Endothelial cell of umbilical vein (primary cell): ENCODE measurements around the gene CACNA1E. TPM values are rescaled to one million over a fixed set of nuclear protein-coding genes. Genes with fewer than 3 reads are reported as not detected.

Experiments
- BruUV-seq: library from RNA; stranded (reverse); fragments of 400-500 nt; replicated peaks from 2 replicates; lab custom pipeline; 2021; lab: Mats Ljungman, UMichigan
- CTCF ChIA-PET: fragments of 300-600, 350-600 bp; sonication (Branson Sonifier 250); formaldehyde crosslinking; loops from one replicate; lab custom pipeline; 2021; ENCODE audit warnings: antibody characterized with exemption, inconsistent platforms; lab: Charles Lee
- POLR2A ChIA-PET: fragments of 300-600, 350-600 bp; sonication (Branson Sonifier 250); formaldehyde crosslinking; loops from one replicate; lab custom pipeline; 2021; ENCODE audit warnings: antibody characterized with exemption, inconsistent platforms; lab: Charles Lee
- DNase-seq: peaks from one replicate; pipeline ENCODE4 v3.0.0-alpha.2; 2011; ENCODE audit warnings: low read depth, low spot score
- FAIRE-seq: peaks from 2 replicates; lab custom pipeline; 2011; peaks lifted over from hg19 to GRCh38; lab: Jason Lieb, UNC
- H2AFZ ChIP-seq: 2 replicates; pipeline ENCODE4 v1.6.0; 2012; ENCODE audit warnings: low read depth, low read length, control low read depth, inconsistent platforms
- H3K27ac ChIP-seq: 2 replicates; pipeline ENCODE4 v1.5.1; 2011; ENCODE audit warnings: low read depth, mild to moderate bottlenecking, control low read depth, low read length, moderate library complexity; ENCODE audit not compliant: insufficient read depth
- H3K27me3 ChIP-seq, 2 experiments: 2 replicates each; pipeline versions ENCODE4 v1.6.0 to v1.6.1; 2011; ENCODE audit warnings: low read length in 2 of 2, mixed read lengths in 1 of 2; ENCODE audit not compliant: control insufficient read depth in 2 of 2, insufficient read depth in 2 of 2
- H3K36me3 ChIP-seq, 2 experiments: 2 replicates in 1 of 2; 3 replicates in 1 of 2; pipeline ENCODE4 v1.5.1; 2011; ENCODE audit warnings: low read length in 2 of 2, mild to moderate bottlenecking in 1 of 2, moderate library complexity in 1 of 2; ENCODE audit not compliant: control insufficient read depth in 2 of 2, insufficient read depth in 2 of 2; ENCODE audit errors: extremely low read depth in 1 of 2
- H3K4me1 ChIP-seq: 3 replicates; pipeline ENCODE4 v1.5.1; 2011; ENCODE audit warnings: mild to moderate bottlenecking, low read length; ENCODE audit not compliant: control insufficient read depth, insufficient read depth; ENCODE audit errors: extremely low read depth
- H3K4me2 ChIP-seq: 2 replicates; pipeline ENCODE4 v1.6.1; 2011; ENCODE audit warnings: low read length, control low read depth, mixed read lengths; ENCODE audit not compliant: insufficient read depth
- H3K4me3 ChIP-seq, 3 experiments: fragments of 200-600 bp in 1 of 3; sonication (generic), shearing (Covaris generic) in 1 of 3; replicated peaks in 1 of 3; 2 replicates each; pipeline ENCODE4 v1.5.1; 2011 to 2016; ENCODE audit warnings: control low read depth in 3 of 3, low read length in 3 of 3, mild to moderate bottlenecking in 2 of 3, inconsistent platforms in 1 of 3, low read depth in 1 of 3, moderate library complexity in 1 of 3; ENCODE audit not compliant: insufficient read depth in 1 of 3
- H3K79me2 ChIP-seq: 2 replicates; pipeline ENCODE4 v1.6.0; 2012; ENCODE audit warnings: low read length, inconsistent platforms; ENCODE audit not compliant: control insufficient read depth, insufficient read depth
- H3K9ac ChIP-seq: replicated peaks from 2 replicates; pipeline ENCODE3; 2011; ENCODE audit warnings: low read length, control low read depth; ENCODE audit not compliant: insufficient read depth; ENCODE audit errors: extremely low read depth
- H3K9me1 ChIP-seq: replicated peaks from 3 replicates; pipeline ENCODE4 v1.6.0; 2011; ENCODE audit warnings: mild to moderate bottlenecking, low read length; ENCODE audit not compliant: control insufficient read depth, insufficient read depth; ENCODE audit errors: extremely low read depth
- H3K9me3 ChIP-seq: replicated peaks from 2 replicates; pipeline ENCODE4 v1.5.1; 2012; ENCODE audit warnings: low read length, inconsistent platforms; ENCODE audit not compliant: control insufficient read depth, insufficient read depth
- H4K20me1 ChIP-seq: replicated peaks from 2 replicates; pipeline ENCODE3; 2011; ENCODE audit warnings: mild to moderate bottlenecking, low read length; ENCODE audit not compliant: control insufficient read depth, insufficient read depth; ENCODE audit errors: extremely low read depth
- CTCF ChIP-seq, 2 donors: IDR thresholded peaks; 1 replicate in 1 of 2; 2 replicates in 1 of 2; pipeline ENCODE4 v1.5.1; 2011; ENCODE audit warnings: low read length in 2 of 2, mild to moderate bottlenecking in 2 of 2, moderate library complexity in 2 of 2, control low read depth in 1 of 2, inconsistent platforms in 1 of 2, low read depth in 1 of 2; ENCODE audit not compliant: insufficient read depth in 1 of 2; ENCODE audit errors: extremely low read depth in 1 of 2
- EZH2 ChIP-seq: IDR thresholded peaks from 2 replicates; pipeline ENCODE4 v1.6.1; 2012; ENCODE audit warnings: borderline replicate concordance, low read depth, mild to moderate bottlenecking, moderate library complexity, low read length, inconsistent platforms; ENCODE audit not compliant: severe bottlenecking
- FOS ChIP-seq: IDR thresholded peaks from 2 replicates; pipeline ENCODE4 v1.6.1; 2011; ENCODE audit warnings: mild to moderate bottlenecking, low read length, moderate library complexity, borderline replicate concordance; ENCODE audit not compliant: insufficient read depth
- GATA2 ChIP-seq: IDR thresholded peaks from 2 replicates; pipeline ENCODE4 v1.7.0; 2011; ENCODE audit warnings: low read depth, mild to moderate bottlenecking, moderate library complexity, mixed read lengths, low read length; ENCODE audit not compliant: insufficient read length, insufficient read depth
- JUN ChIP-seq: IDR thresholded peaks from 2 replicates; pipeline ENCODE4 v1.6.1; 2011; ENCODE audit warnings: borderline replicate concordance, low read depth; ENCODE audit not compliant: insufficient read length, insufficient read depth
- MYC ChIP-seq: IDR thresholded peaks from one replicate; pipeline ENCODE4 v1.6.1; 2011; ENCODE audit warnings: mild to moderate bottlenecking, low read depth, low read length
- POLR2A ChIP-seq: IDR thresholded peaks from 2 replicates; pipeline ENCODE4 v1.6.1; 2012; ENCODE audit warnings: low read depth, mild to moderate bottlenecking, control low read depth, low read length
- POLR2AphosphoS5 ChIP-seq: IDR thresholded peaks from 2 replicates; pipeline ENCODE4 v1.6.1; 2012; ENCODE audit warnings: low read depth, mild to moderate bottlenecking, control low read depth, low read length, moderate library complexity; ENCODE audit not compliant: insufficient read depth
- dilution Hi-C: fragments of 300-500 bp; cut with MboI; formaldehyde crosslinking; loops from one replicate; pipeline ENCODE4 v1.15.0; 2019; ENCODE audit warnings: low sequenced_read_pairs; ENCODE audit not compliant: extremely low pct_ligation_motif_present
- intact Hi-C: fragments of 100-400 bp; cut with micrococcal nuclease; formaldehyde crosslinking; loops from one replicate; pipeline ENCODE4 v1.10.0; 2022
- polyA plus RNA-seq, 4 experiments: library from polyadenylated mRNA; depleted of rRNA in 3 of 4; stranded (reverse) in 3 of 4; unstranded in 1 of 4; fragments of >200 nt; gene quantifications; 2 replicates each; pipeline versions ENCODE4 v1.2.1 to v1.2.3, GENCODE V29; 2011 to 2012; ENCODE audit warnings: missing spikeins in 1 of 4
- total RNA-seq: library from RNA; stranded (reverse); gene quantifications from 2 replicates; pipeline ENCODE4 v1.2.3, GENCODE V29; 2021
- TF ChIP-seq, protein P1 (sequence below): IDR thresholded peaks from 2 replicates; pipeline ENCODE4 v1.6.1; 2011; ENCODE audit not compliant: insufficient read depth, insufficient read length

CACNA1E gene
- total and polyA plus RNA-seq, 2 donors (not counting 3 experiments of a cell fraction or from before 2014, with no cell fraction given), result not detected

DNA sequence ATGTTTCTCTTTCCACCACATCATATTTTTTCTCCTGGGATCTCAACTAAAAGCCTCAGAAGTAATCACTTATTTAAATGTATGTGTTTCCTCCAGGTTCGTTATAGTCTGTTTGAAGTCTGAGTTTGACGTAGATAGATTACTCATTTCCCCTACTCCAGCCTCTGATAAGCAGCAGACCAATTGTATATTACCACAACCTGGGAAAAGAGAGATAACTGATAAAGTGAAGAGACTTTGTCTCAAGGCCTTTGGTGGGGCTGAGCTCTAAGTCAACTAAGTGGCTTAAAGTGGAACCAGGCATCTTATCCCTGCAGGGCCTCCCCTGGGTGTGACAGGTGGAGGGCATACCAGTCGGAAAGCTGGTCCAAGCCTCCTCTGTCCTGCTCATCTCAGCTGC, 34.9 kb upstream of the CACNA1E start:
- TF ChIP-seq JUN, result no peak
- no peak for TF ChIP-seq POLR2A
- no peak for TF ChIP-seq POLR2AphosphoS5
- TF ChIP-seq, protein P1, sequence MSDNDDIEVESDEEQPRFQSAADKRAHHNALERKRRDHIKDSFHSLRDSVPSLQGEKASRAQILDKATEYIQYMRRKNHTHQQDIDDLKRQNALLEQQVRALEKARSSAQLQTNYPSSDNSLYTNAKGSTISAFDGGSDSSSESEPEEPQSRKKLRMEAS, result no peak
- TF ChIP-seq CTCF (IDR thresholded peaks at IDR 0.05; ENCODE audit: extremely low read depth in 1 of 2, insufficient read depth in 1 of 2, low read depth in 1 of 2, low read length in 2 of 2), result no peak
- TF ChIP-seq GATA2, result no peak
- TF ChIP-seq MYC, result no peak
- no peak for TF ChIP-seq EZH2
- no peak for TF ChIP-seq FOS
- ChIA-PET POLR2A (no interaction called here), CTCF (interaction anchor here (0.6 kb wide), 1 partner anchor 25 kb away, joined by 4 read pairs; no protein-coding TSS in a partner anchor)
- H3K4me2 ChIP-seq, result no peak overlapping the region
- no peaks in the 10 kb centered on the region for H3K36me3 ChIP-seq
- dilution Hi-C loops, result no loop called here
- no peak overlapping the region for H2AFZ ChIP-seq
- no peak for DNase-seq
- no peaks in the 10 kb centered on the region for H3K4me1 ChIP-seq
- H3K4me3 ChIP-seq, result no peak overlapping the region
- H3K27ac ChIP-seq, result no peak overlapping the region
- no peaks in the 10 kb centered on the region for H3K27me3 ChIP-seq
- H3K9ac ChIP-seq, result no peak overlapping the region
- BruUV-seq, result no TSS peak
- H4K20me1 ChIP-seq, result no peaks in the 10 kb centered on the region
- FAIRE-seq, result no peak
- intact Hi-C loops, result no loop called here
- H3K9me3 ChIP-seq, result no peaks in the 10 kb centered on the region
- no peaks in the 10 kb centered on the region for H3K79me2 ChIP-seq
- no peaks in the 10 kb centered on the region for H3K9me1 ChIP-seq
